ENCODE results near the gene ZNF837. TPM values are rescaled to one million over a fixed set of nuclear protein-coding genes. Genes with fewer than 3 reads are reported as not detected.

ZNF837 gene
- total and polyA plus RNA-seq, 12 donors: 0.11 to 0.90 (median 0.41) TPM

DNA sequence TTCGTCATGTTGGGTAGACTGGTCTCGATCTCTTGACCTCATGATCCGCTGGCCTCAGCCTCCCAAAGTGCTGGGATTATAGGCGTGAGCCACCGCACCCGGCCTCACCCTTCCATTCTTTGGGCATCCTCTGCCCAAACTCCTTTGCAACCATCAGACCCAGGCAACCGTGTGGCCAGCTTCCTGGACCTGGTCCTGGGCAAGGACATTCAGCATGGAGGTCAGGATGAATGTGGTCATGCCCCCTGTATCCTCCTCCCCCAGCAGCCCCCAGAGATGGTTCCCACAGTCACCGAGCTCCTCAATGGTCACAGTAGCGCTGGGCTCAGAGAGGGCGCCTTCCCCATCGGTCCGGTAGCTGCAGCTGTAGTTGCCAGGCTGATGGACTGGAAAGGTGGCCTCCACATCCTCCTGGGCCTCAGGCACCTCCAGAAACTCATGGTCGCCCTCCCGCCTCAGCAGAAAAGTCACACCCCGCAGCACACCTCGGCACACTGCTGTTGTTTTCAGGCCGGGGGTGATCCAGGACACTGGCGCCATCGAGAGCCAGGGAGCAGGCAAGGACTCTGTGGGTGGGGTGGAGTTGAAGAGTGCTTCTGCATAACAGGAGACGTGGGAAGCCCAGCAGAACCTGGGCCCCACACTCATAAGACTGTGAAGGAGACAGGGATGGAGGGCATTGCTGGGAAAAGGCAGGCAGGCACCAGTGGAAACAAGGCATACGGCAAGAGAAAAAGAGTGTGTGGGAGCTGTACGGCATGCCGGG is 28.7 kb downstream of the ZNF837 start:
- intact Hi-C loops (cut with DNase I): no loop called here

DNA sequence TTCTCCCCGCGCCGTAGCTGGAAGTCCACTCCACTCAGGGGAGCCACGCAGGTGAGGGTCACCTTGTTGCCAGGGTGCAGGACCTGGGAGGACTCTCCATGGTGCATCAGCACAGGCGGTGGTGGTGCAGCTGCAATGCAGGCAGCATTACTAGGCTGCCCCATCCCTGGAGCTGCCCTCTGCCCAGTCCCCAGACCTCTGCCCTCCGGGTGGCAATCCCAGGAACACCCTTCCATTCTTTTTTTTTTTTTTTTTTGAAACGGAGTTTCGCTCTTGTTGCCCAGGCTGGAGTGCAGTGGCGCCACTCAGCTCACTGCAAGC is 29.3 kb downstream of the ZNF837 start:
- no peak for ATAC-seq
- no peak overlapping the region for H3K4me3 ChIP-seq
- peaks cover 6 to 85% (median 65%) of the 10 kb centered on the region in 7 donors for H3K27me3 ChIP-seq
- peaks cover 0 to 4% (median 0%) of the 10 kb centered on the region in 9 donors for H3K36me3 ChIP-seq
- WGBS, 2 donors: 85% methylated on average over 9 of the region's 9 CpGs
- no peaks in the 10 kb centered on the region for H3K9me3 ChIP-seq
- intact Hi-C loops (cut with DNase I): no loop called here
- peaks cover 8 to 41% (median 28%) of the 10 kb centered on the region in 9 donors for H3K4me1 ChIP-seq
- TF ChIP-seq, protein P1, sequence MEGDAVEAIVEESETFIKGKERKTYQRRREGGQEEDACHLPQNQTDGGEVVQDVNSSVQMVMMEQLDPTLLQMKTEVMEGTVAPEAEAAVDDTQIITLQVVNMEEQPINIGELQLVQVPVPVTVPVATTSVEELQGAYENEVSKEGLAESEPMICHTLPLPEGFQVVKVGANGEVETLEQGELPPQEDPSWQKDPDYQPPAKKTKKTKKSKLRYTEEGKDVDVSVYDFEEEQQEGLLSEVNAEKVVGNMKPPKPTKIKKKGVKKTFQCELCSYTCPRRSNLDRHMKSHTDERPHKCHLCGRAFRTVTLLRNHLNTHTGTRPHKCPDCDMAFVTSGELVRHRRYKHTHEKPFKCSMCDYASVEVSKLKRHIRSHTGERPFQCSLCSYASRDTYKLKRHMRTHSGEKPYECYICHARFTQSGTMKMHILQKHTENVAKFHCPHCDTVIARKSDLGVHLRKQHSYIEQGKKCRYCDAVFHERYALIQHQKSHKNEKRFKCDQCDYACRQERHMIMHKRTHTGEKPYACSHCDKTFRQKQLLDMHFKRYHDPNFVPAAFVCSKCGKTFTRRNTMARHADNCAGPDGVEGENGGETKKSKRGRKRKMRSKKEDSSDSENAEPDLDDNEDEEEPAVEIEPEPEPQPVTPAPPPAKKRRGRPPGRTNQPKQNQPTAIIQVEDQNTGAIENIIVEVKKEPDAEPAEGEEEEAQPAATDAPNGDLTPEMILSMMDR (IDR thresholded peaks at IDR 0.05): no peak
- no peak overlapping the region for H3K27ac ChIP-seq
- no peak for DNase-seq

More for the DNA sequence above, 28.7 kb downstream of the ZNF837 start:
- no peak for DNase-seq
- 84 to 85% methylated on average over 23 of the region's 23 CpGs for WGBS, 2 donors
- TF ChIP-seq, protein P1 (IDR thresholded peaks at IDR 0.05): no peak
- Histone ChIP-seq H3K4me3 (no peak overlapping the region), H3K4me1 (peaks cover 8 to 43% (median 35%) of the 10 kb centered on the region in 9 donors), H3K36me3 (peaks cover 0 to 4% (median 0%) of the 10 kb centered on the region in 9 donors), H3K27me3 (peaks cover 6 to 85% (median 68%) of the 10 kb centered on the region in 7 donors), H3K9me3 (no peaks in the 10 kb centered on the region), H3K27ac (no peak overlapping the region)
- ATAC-seq: no peak

GRCh38 chr19:58350871-58351557 is 29.8 kb downstream of the ZNF837 start:
- 56 to 60% methylated on average over 34 of the region's 34 CpGs for WGBS, 2 donors
- no peaks in the 10 kb centered on the region for H3K9me3 ChIP-seq
- peaks cover 0 to 4% (median 0%) of the 10 kb centered on the region in 9 donors for H3K36me3 ChIP-seq
- ATAC-seq: no peak
- TF ChIP-seq, protein P1 (IDR thresholded peaks at IDR 0.05): no peak
- DNase-seq: no peak
- H3K27me3 ChIP-seq: peaks cover 6 to 87% (median 63%) of the 10 kb centered on the region in 7 donors
- intact Hi-C loops (cut with DNase I): no loop called here
- peaks cover 4 to 36% (median 23%) of the 10 kb centered on the region in 9 donors for H3K4me1 ChIP-seq
- peak overlapping the region in 5 of 10 donors; percentile 16 to 48 (median 27) for H3K4me3 ChIP-seq
- no peak overlapping the region for H3K27ac ChIP-seq

GRCh38 chr19:58350001-58350861 is 30.6 kb downstream of the ZNF837 start:
- Histone ChIP-seq H3K27ac (no peak overlapping the region), H3K9me3 (no peaks in the 10 kb centered on the region), H3K36me3 (peaks cover 0 to 4% (median 0%) of the 10 kb centered on the region in 9 donors), H3K4me3 (peak overlapping the region in 9 of 10 donors; percentile 15 to 48 (median 27)), H3K27me3 (peaks cover 6 to 91% (median 64%) of the 10 kb centered on the region in 7 donors), H3K4me1 (peaks cover 4 to 32% (median 18%) of the 10 kb centered on the region in 9 donors)
- WGBS, 2 donors: 7 to 14% methylated on average over 80 to 84 of the region's 84 CpGs
- intact Hi-C loops (cut with DNase I): no loop called here
- ATAC-seq: peak in 2 of 8 donors; percentile 32 to 45
- TF ChIP-seq, protein P1 (IDR thresholded peaks at IDR 0.05): peak in 3 of 9 donors; percentile 21 to 32 (median 22)
- no peak for DNase-seq
